H1 (cell line): ENCODE data around the gene NAPA.

Experiments used
- EP300 ChIP-seq, 2 experiments: IDR thresholded peaks; 1 replicate in 1 of 2; 2 replicates in 1 of 2; pipeline ENCODE4 v1.6.1; 2011 to 2012; ENCODE audit warnings: low read depth in 2 of 2, low read length in 2 of 2, mild to moderate bottlenecking in 2 of 2, borderline replicate concordance in 1 of 2, inconsistent platforms in 1 of 2, moderate library complexity in 1 of 2
- EZH2 ChIP-seq: fragments of 200-600 bp; sonication (generic); IDR thresholded peaks from 2 replicates; pipeline ENCODE4 v1.7.1; 2012; ENCODE audit warnings: low read depth, mild to moderate bottlenecking, moderate library complexity, low read length, inconsistent platforms; ENCODE audit not compliant: severe bottlenecking
- POLR2A ChIP-seq, 2 experiments: IDR thresholded peaks; 1 replicate in 1 of 2; 2 replicates in 1 of 2; pipeline ENCODE4 v1.6.1; 2011; ENCODE audit warnings: low read depth in 2 of 2, low read length in 2 of 2, mild to moderate bottlenecking in 2 of 2; ENCODE audit errors: control extremely low read depth in 1 of 2
- POLR2AphosphoS5 ChIP-seq: IDR thresholded peaks from 2 replicates; pipeline ENCODE4 v1.6.1; 2011; ENCODE audit warnings: low read depth, low read length
- RBBP5 ChIP-seq: IDR thresholded peaks from 2 replicates; pipeline ENCODE4 v1.7.1; 2012; ENCODE audit warnings: low read depth, mild to moderate bottlenecking, inconsistent platforms, low read length, moderate library complexity, borderline replicate concordance
- SP1 ChIP-seq: IDR thresholded peaks from 2 replicates; pipeline ENCODE4 v1.6.1; 2011; ENCODE audit warnings: low read depth, low read length
- TF ChIP-seq, protein P1 (sequence below), 3 experiments: IDR thresholded peaks; 1 replicate in 2 of 3; 2 replicates in 1 of 3; pipeline versions ENCODE4 v1.5.1 to v1.6.1; 2011; ENCODE audit warnings: low read length in 3 of 3, mild to moderate bottlenecking in 3 of 3, inconsistent platforms in 2 of 3, low read depth in 1 of 3, moderate library complexity in 1 of 3; ENCODE audit not compliant: insufficient read depth in 1 of 3; ENCODE audit errors: control extremely low read depth in 1 of 3

DNA sequence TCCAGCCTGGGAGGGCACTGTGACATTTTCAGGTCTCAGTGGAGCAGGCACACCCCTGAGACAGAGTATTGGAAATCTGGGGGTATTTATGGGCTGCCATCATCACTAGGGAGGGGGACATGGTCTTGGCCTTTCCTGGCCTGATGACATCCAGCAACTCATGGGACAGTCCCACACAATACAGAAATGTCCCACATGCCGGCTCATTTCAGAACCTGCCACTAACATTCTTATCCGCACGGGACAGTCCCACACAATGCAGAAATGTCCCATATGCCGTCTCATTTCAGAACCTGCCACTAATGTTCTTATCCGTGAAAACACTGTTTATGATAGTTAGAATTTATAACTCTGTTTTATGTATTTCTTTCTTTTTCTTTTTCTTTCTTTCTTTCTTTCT lies 53.0 kb downstream of the NAPA start:
- TF ChIP-seq POLR2A (IDR thresholded peaks at IDR 0.05; ENCODE audit: control extremely low read depth in 1 of 2, low read depth in 2 of 2, low read length in 2 of 2) (no peak), EP300 (IDR thresholded peaks at IDR 0.05; ENCODE audit: borderline replicate concordance in 1 of 2, low read depth in 2 of 2, low read length in 2 of 2) (no peak), POLR2AphosphoS5 (no peak), EZH2 (no peak), RBBP5 (no peak), SP1 (no peak)
- TF ChIP-seq, protein P1, sequence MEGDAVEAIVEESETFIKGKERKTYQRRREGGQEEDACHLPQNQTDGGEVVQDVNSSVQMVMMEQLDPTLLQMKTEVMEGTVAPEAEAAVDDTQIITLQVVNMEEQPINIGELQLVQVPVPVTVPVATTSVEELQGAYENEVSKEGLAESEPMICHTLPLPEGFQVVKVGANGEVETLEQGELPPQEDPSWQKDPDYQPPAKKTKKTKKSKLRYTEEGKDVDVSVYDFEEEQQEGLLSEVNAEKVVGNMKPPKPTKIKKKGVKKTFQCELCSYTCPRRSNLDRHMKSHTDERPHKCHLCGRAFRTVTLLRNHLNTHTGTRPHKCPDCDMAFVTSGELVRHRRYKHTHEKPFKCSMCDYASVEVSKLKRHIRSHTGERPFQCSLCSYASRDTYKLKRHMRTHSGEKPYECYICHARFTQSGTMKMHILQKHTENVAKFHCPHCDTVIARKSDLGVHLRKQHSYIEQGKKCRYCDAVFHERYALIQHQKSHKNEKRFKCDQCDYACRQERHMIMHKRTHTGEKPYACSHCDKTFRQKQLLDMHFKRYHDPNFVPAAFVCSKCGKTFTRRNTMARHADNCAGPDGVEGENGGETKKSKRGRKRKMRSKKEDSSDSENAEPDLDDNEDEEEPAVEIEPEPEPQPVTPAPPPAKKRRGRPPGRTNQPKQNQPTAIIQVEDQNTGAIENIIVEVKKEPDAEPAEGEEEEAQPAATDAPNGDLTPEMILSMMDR (IDR thresholded peaks at IDR 0.05; ENCODE audit: control extremely low read depth in 1 of 3, insufficient read depth in 1 of 3, low read depth in 1 of 3, low read length in 3 of 3) = no peak
